ENCODE data around the gene FSTL3.

Gene FSTL3

GRCh38 chr19:646779-647565 is 29.2 kb upstream of the FSTL3 start:
- no peak for TF ChIP-seq CTCF (conservative IDR thresholded peaks at IDR 0.05; ENCODE audit: low read depth, low read length)
- DNase-seq (ENCODE audit: low read depth), result no peak
- no peak overlapping the region for H3K4me3 ChIP-seq (ENCODE audit: low read depth, low read length)

DNA sequence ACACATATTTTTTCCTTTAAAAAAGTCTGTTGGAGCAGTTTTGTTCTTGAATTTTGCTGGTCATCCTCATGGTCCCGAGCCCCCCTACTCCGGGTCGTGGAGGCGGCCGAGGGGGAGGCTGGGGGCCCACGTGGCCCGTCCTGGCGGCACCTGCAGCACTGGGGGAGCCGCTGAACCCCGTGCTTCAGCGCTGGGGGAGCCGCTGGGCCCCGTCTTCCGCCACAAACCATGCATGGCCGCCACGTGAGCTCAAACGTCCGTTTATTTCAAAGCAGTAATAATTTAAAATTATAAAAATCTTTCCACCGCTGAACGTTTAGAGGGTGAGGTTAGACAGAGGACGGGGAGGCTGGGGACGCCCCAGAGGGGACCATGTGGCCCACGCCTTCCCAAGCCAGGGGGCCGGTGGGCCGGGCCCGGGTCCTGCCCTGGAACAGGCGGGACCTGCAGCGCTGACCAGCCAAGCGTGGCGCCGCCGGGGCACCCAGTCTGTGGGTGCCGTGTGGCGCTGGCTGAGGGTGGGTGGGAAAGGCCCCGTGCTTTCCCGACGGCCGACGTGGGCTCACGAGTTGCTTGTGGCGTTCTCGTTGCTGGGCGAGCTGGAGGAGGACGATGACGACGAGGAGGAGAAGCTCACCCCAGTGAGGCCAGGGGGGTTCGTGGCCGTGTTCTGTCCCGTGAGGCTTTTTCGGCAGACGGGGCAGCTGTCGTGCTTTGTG is 28.5 kb upstream of the FSTL3 start:
- H3K4me3 ChIP-seq (ENCODE audit: low read depth, low read length), result no peak overlapping the region
- no peak for TF ChIP-seq CTCF (conservative IDR thresholded peaks at IDR 0.05; ENCODE audit: low read depth, low read length)
- DNase-seq (ENCODE audit: low read depth), result no peak

GRCh38 chr19:648305-648704 is 27.9 kb upstream of the FSTL3 start:
- no peak for DNase-seq (ENCODE audit: low read depth)
- TF ChIP-seq CTCF (conservative IDR thresholded peaks at IDR 0.05; ENCODE audit: low read depth, low read length), result no peak
- no peak overlapping the region for H3K4me3 ChIP-seq (ENCODE audit: low read depth, low read length)

- no peak for TF ChIP-seq CTCF (conservative IDR thresholded peaks at IDR 0.05; ENCODE audit: low read depth, low read length)
- no peak overlapping the region for H3K4me3 ChIP-seq (ENCODE audit: low read depth, low read length)
- DNase-seq (ENCODE audit: low read depth), result no peak
Measured at GRCh38 chr19:648904-649801, 27.0 kb upstream of the FSTL3 start.

DNA sequence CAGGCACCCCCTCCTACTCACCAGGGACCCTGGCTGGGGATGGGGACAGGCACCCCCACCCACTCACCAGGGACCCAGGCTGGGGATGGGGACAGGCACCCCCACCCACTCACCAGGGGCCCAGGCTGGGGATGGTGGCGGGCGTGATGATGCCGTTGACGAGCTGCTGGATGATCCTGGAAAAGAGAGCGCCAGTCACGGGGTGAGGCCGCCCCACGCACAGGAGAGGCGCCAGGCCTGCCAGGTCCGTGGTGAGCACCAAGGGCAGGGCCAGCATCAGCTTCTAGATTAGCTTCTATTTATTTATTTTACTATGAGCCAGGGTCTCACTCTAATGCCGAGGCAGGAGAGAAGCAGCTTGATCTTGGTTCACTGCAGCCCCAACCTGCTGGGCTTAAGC is 26.1 kb upstream of the FSTL3 start:
- no peak for TF ChIP-seq CTCF (conservative IDR thresholded peaks at IDR 0.05; ENCODE audit: low read depth, low read length)
- no peak overlapping the region for H3K4me3 ChIP-seq (ENCODE audit: low read depth, low read length)
- no peak for DNase-seq (ENCODE audit: low read depth)

GRCh38 chr19:651114-651818 is 24.9 kb upstream of the FSTL3 start:
- DNase-seq (ENCODE audit: low read depth), result no peak
- no peak for TF ChIP-seq CTCF (conservative IDR thresholded peaks at IDR 0.05; ENCODE audit: low read depth, low read length)
- H3K4me3 ChIP-seq (ENCODE audit: low read depth, low read length), result no peak overlapping the region

Data from choroid plexus epithelial cell (primary cell).